Epithelial cell of prostate (primary cell): ENCODE measurements around the gene RSAD1.
A peak's percentile ranks its signal among the peaks of the same experiment; 100 is the strongest.

ENCODE experiments used
- DNase-seq: peaks from one replicate; pipeline ENCODE4 v3.0.0-alpha.2; 2011; ENCODE audit warnings: low read depth, low spot score
- H3K27ac ChIP-seq: fragments of 450-650 bp; 2 replicates; pipeline ENCODE4 v1.5.1; 2017; ENCODE audit warnings: mild to moderate bottlenecking

The RSAD1 gene

DNA sequence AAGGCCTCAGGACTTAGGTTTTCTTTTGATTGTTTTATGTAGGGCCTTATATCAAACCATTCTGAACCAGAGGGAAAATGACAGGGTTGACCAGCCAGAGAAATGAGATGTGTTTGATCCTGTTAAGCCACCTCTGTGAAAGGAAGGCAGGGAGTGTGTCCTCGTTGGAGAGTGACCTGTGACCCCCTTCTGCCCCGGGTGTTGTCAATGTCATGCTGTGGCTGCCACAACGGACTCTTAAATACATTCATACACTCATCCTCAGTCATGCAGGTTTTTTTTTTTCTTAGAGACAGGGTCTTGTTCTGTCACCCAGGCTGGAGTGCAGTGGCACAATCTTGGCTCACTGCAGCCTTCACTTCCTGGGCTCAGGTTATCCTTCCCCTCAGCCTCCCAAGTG is 35.7 kb downstream of the RSAD1 start:
- H3K27ac ChIP-seq = no peak overlapping the region
- no peak for DNase-seq

DNA sequence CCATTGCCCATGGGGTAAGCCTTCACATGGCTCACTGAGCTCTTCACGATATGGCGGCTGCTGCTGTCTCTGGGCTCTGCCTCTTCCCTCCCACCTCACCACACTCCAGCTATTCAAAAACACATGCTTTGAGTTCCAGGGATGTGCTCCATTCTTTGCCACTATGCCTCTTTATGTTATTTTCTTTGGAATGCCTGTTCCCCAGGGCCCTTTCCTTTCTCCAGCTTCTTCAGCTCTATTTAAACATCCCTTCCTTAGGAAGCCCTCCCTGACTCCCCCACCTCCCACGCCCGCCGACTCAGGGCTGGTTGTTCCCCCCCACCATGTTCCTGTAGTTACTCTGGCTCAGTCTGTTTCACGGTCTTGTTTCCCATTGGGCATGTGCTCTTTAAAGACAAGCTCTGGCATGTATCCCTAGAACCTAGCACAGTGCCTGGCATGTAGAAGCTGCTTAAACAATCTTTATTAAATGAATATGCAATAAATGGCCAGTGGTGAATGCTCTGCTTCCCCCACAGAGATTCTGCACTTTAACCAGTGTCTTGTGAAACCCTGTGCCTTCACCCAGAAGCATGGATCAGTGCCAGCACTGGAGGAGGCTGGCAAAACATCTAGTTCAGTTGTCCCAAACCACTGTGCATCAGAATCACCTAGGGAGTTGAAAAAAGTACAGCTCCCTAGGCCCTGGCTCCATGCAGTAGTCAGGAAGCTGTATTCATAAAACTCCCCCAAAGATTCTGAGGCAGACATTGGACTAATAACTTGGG is 36.5 kb downstream of the RSAD1 start:
- DNase-seq = no peak
- no peak overlapping the region for H3K27ac ChIP-seq

DNA sequence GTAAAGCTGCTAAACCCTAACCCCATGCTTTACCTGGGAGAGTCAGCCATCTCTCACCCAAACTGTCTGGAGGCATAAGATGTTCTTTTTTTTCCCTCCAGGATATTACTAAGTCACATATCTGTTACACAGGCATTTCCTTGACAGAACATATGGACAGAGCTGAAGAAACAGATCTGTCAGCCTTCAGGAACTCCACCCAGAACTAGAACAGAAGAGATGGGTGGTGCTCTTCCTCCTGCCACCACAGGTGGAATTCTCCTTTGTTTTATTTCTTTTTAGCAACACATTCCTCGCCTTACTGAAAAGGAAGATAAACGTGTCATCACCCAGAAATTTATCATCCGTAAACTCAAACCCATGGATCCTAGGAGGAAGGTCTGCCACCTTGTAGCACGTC is 38.4 kb downstream of the RSAD1 start:
- no peak for DNase-seq

DNA sequence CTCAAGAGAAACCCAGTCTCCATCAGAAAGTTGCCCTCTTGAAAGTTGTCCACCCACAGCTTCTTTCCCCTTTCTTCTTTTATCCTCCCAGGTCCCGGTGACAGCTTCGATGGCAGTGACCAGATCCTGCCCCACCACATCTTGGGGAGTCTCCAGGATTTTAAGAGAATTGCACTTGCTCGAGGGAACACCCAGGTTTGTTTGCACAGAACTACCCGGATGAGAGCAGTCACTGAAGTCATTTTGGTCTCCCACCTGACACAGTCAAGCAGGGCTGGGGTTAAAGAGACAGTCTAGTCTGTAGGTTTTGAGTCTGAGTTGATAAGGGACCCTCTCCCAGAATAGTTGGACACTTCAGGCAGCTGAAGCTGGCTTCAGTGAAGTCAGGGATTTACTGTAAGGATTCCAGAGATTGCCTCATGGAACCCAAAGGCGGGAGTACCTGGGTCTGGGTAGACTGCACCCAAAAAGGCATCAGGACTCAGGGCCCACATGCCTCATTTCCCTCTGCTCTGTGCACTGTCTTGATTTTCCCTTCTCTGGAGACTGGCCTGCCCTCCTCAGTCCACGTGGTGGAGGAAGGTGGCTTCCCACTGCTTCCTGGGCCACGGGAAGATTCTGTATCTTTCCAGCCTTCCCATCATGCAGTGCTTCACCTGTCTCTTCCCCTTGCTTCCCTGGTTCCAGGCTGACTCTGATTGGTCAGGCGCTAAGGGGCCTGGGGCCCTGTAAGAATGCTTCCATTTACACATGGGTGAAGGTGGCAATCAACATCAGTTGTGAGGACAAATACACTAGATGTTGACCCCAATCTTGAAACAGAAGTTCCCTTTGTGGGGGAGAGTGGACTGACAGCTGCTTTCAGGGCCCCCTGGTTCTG is 39.1 kb downstream of the RSAD1 start:
- peak overlapping the region; percentile 85 for H3K27ac ChIP-seq
- no peak for DNase-seq

More for the DNA sequence above, 38.4 kb downstream of the RSAD1 start:
- H3K27ac ChIP-seq = peak overlapping the region; percentile 85

DNA sequence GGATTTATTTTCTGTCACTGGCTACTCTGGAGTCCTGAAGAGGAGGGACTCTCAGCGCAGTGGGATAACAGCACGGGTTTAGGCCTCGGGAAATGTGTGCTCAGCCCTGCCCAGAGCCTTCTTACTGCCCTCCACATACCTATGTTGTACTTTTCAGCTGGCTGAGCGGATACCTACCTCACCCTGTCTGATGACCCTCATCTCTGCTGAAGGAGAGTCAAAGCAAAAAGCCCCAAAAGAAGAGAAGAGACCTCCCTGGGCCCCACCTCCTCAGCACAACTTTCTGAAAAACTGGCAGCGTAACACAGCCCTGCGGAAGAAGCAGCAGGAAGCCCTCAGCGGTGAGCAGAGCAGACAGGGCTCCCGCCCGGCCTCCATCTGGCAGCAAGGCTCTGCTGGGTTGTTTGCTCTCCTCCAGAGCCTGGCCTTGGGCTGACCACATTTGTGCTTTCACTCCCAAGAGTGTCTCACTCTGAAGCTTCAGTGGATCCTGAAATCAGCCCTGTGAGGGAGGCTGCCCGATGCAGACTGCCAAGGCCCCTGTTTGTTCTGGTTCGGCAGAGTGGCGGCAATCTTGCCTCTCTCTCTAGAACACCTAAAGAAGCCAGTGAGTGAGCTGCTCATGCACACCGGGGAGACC is 39.8 kb downstream of the RSAD1 start:
- DNase-seq = no peak
- H3K27ac ChIP-seq = peak overlapping the region; percentile 85

DNA sequence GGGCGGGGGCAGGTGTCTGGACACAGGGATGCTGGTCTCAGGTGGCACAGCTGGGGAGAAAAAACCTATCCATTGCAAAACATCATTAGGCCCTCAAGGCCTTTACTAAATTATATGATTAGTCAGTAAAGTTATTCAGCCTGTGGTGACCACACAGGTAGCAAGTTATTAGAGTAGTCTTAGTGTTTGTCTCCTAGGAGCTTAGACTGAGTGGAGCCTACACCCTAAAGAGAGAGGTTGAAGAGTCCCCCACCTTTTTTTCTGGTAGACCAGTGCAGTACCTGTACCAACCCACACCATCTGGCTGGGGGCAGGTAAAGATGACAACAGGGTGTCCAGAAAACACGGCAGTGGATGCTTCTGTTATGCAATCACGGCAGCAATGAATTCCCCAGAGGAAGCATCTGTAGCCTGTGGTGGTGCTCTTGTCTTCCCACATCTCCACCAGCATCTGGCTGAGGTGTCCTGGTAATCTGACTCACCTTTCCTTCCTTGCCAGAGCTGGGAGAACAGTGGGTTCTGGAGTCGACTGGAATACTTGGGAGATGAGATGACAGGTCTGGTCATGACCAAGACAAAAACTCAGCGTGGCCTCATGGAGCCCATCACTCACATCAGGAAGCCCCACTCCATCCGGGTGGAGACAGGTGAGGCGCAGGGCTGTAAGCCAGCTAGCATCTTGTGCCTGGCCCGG is 40.6 kb downstream of the RSAD1 start:
- DNase-seq = no peak
- peak overlapping the region; percentile 85 for H3K27ac ChIP-seq

DNA sequence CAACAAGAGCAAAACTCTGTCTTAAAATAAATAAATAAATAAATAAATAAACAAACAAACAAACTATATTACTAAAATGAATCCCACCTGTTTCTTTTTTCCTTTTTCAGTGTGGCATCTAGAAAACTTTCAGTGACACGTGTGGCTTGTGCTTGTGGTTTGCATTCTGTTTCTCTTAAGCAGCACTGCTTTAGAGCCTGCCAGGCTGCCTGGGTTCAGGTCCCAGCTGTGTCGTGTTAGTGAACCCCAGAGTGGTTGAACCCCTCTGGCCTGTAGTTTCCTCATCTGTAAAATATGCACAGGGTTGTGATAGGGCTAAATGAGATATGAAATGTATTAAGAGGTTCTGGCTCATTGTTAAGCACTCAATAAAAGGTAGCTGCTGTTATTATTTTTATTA is 41.8 kb downstream of the RSAD1 start:
- no peak for DNase-seq
- H3K27ac ChIP-seq = peak overlapping the region; percentile 85

DNA sequence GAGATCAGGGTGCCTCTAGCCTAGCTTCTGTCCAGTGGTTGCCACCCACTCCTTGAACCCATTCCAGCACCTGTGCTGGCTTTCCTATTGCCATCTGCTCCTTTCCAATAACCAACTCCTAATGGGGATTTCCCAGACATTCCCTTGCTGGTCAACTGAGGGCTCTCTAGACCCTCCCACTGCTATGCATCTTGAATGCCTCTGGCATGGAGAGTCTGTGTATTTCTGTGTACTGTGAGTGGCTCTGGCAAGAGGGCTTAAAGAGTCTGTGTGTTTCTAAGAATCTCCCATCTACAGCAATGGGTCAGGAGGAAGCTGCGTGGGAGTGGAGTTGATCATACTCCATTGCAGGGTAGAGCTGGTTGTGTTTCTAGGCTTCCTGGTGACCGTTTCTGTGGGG is 42.9 kb downstream of the RSAD1 start:
- DNase-seq = no peak
- H3K27ac ChIP-seq = no peak overlapping the region

DNA sequence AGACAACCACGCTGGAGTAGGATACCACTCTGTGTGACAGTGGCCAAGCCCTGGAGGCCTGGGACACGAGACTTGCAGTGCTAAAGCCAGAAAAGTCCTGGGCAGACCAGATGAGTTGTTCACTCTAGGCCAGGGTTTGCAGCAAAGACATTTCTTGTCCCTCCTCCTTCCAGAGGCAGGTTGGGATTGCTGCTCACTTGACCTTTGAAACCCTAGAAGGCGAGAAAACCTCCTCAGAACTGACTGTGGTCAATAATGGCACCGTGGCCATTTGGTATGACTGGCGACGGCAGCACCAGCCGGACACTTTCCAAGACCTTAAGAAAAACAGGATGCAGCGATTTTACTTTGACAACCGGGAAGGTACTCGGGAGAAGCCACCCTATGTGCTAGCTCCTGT is 44.1 kb downstream of the RSAD1 start:
- H3K27ac ChIP-seq = peak overlapping the region; percentile 23
- DNase-seq = no peak

DNA sequence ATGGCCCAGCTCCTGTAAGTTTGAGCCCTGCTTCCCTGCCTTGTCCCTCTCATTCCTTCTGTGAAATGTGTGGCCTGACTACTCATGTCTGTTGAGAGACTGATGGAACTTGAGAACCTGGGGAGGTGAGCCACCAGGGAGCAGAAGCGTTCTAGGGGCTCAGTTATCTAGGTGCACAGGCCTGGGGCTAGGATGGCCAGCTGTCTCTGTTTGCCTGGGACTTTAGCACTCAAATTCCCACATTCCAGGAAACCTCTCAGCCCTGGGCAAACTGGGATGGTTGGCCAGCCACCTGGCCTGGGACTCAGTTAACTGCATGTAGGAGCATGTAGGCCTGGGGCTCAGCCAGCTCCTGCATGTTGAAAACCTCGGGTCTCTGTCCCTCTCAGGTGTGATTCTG is 44.5 kb downstream of the RSAD1 start:
- H3K27ac ChIP-seq = peak overlapping the region; percentile 23
- no peak for DNase-seq

DNA sequence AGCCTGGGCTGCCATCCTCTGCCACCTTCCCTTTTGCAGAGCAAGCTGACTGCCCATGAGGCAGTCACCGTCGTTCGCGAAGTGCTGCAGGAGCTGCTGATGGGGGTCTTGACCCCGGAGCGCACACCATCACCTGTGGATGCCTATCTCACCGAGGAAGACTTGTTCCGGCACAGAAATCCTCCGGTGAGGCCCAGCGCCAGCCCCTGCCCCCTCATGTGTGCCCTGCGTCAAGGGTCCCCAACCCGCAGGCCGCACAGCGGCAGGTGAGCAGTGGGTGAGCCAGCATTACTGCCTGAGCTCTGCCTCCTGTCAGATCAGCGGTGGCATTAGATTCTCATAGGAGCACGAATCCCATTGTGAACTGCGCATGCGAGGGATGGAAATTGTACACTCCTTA is 46.2 kb downstream of the RSAD1 start:
- DNase-seq = no peak
- no peak overlapping the region for H3K27ac ChIP-seq

DNA sequence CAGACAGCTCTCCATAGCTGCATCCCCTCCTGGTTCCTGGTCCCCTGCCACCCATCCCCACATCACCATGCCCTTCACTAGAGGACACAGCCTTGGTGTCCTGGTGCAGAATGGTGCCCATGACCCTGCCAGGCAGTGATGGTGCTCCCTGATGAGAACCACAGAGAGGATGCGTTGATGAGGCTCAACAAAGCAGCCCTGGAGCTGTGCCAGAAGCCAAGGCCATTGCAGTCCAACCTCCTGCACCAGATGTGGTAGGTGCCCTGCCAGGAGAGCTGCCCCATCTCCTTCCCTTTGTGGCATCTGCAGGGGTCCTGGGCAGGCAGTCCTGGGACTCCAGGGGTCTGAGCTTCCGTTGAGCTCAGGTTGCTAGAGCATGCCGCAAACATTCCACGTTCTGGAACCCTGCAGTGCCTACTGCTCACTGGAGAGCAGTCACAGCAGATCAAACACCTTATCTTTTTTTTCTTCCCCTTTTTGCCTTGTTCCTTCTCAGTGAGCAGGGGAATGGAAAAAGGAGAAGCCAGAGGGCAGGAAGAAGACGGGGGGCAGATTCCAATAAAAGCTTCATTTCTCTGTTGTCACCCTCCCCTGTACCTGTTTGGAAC is 48.6 kb downstream of the RSAD1 start:
- no peak for DNase-seq
- no peak overlapping the region for H3K27ac ChIP-seq

DNA sequence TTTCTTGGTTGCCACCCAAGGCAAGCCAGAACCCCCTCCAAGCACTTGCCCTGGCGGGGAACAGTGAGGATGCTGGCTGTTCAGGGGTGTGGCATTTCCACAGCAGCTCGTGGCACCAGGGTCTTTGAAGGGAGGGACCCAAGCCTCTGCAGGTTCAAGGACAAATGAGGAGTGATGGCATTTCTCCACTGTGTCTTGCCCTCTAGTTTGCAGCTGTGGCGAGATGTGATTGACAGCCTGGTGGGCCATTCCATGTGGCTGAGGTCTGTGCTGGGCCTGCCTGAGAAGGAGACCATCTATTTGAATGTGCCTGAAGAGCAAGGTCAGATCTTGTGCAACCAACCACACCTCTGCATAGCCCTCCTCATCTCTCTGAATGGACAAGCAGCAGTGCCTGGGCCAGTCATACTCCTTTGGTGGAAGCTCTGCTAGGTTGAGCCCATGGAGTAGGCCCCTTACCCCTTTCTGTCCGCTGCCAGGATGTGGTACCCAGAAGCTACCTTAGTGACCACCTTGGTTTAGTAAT is 49.4 kb downstream of the RSAD1 start:
- no peak for DNase-seq

DNA sequence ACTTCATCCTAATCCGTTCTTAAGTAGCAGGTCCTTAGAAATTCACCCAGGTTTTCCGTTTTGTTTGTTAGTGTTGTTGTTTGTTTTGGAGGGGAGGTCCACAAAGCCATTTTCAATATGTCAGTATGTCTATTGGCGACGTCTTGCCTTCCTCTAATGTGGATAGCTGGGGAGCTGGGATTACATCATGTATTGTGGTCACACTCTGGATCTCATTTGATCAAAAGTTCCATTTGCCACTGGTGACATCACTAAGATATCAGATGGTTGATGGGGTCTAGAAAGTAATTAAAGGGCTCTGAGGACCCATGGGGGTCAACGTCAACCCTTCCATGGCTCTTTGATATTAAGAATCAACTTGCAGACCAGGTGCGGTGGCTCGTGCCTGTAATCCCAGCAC is 51.2 kb downstream of the RSAD1 start:
- DNase-seq = no peak
- H3K27ac ChIP-seq = no peak overlapping the region

More for the DNA sequence above, 49.4 kb downstream of the RSAD1 start:
- H3K27ac ChIP-seq = no peak overlapping the region

DNA sequence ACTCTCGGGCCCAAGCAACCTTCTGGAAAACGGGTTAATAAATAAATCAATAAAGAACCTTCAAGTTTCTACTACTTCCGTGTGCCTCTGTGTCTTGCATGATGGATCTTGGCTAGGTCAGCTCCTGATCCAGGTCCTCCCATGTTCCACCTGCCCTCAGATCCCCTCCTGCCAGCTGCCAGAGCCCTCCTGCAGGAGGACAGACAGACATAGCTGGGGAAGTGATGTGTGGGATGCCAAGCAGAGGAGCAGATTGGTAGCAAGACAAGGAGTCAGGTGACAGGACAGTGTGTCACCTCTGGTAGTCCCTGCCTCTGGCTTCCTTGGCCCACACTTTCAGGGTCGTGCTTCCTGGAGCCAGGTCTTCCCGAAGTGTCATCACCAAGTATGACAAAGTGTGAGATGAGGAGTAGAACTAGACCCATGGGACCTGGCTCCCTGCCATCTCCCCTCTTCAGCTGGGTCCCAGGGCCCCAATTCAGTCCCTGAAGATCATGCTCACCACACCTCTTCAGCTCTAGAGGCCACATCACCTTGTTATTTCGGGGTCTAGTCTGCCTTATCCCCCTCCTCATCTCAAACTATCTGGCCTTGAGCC is 52.9 kb downstream of the RSAD1 start:
- DNase-seq = no peak
- no peak overlapping the region for H3K27ac ChIP-seq

DNA sequence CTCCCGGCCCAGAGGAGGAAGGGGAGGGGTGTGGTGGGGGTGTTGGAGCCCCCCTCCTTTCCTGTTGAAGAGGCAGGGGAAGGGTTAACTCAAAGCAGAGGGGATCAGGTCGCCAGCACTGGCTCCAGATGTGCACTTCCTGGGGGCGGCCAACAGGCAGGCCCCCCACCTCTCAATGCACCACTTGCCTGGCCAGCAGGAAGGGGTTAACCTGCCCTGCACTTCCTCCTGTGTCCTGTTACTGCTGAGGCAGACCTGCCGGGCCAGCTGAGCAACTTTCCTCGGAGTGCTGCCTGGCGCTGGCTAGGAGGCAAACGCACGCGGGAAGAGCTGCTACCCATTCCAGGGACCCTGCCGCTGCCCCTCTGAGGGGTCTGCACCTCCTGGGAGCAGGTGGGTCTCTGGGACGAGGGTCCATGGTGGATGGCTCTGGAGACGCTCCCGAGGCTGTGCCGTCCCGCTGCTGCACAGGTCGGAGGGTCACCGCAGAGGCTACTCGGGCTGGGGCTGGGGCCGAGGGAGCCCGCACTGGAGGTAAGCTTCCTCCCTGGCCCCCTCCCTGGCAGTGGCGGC is 53.9 kb downstream of the RSAD1 start, which contains the start of gene EPN3:
TSS of gene EPN3 (plus strand) at position 284 of the 573 bp plus-strand sequence. CDS start 3,822 bp downstream, outside the sequence.
- peak within 1 kb of the TSS; percentile 80 for H3K27ac ChIP-seq

DNA sequence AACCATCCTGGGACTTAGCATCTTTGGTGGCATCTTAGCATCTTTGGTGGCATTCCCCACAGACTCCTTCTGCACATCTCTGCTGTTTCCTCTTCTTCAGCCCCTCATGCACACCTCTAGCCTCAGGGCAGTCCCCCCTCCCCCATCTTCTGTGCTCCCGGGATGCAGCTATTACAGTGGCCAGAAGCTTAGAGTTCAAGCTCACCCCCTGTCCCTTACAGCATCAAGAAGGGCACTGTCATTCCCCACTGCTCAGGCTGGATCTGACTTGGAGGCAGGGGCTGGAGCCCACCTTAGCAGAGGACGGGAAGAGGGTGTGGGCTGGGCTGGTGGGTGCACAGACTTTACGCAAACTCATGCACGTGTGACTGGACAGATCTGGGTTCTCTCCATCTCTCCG is 54.5 kb downstream of the RSAD1 start:
- no peak for DNase-seq
- peak overlapping the region; percentile 80 for H3K27ac ChIP-seq

More for the DNA sequence above, 53.9 kb downstream of the RSAD1 start, which contains the start of gene EPN3:
- no peak for DNase-seq

DNA sequence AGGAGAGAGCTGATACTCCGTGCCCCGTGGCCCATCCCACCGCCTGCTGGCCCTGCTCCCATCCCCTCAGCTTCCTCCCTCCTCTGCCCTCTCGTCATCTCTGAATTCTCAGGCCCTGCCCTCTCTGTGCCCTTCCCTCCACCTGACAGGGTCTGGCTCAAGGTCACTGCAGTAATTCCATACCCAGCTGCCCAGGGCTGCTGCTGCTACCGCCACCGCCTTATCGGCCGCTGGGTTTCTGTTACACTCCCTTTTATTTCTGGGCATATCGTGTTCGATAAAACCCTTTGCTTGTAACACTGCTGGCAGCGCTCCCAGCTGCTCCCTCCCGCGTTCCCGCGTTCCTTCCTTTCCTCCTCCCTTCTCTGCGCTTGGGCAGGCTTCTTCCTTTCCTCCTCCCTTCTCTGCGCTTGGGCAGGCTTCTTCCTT is 55.1 kb downstream of the RSAD1 start:
- peak overlapping the region; percentile 80 for H3K27ac ChIP-seq
- DNase-seq = no peak
